Tibial artery (tissue), 4 donors: ENCODE results near the gene AMDHD1.

Experiments used
- DNase-seq, 2 donors: peaks; one replicate each; pipeline ENCODE4 v3.0.0-alpha.2; 2019
- H3K27ac ChIP-seq, 2 donors: fragments of 200-600 bp; sonication (generic) in 1 of 2; 1 replicate in 1 of 2; 2 replicates in 1 of 2; pipeline ENCODE4 v1.5.1; 2018 to 2019; ENCODE audit warnings: mild to moderate bottlenecking in 1 of 2
- H3K27me3 ChIP-seq, 2 donors: fragments of 200-600 bp; sonication (generic) in 1 of 2; one replicate each; pipeline versions ENCODE4 v1.5.1 to v1.6.0; 2016 to 2019
- H3K36me3 ChIP-seq, 3 donors: fragments of 200-600 bp; sonication (generic) in 2 of 3; one replicate each; pipeline ENCODE4 v1.5.1; 2016 to 2019; ENCODE audit warnings: mild to moderate bottlenecking in 2 of 3
- H3K4me1 ChIP-seq, 4 donors: fragments of 200-600 bp; sonication (generic) in 2 of 4; 1 replicate in 3 of 4; 2 replicates in 1 of 4; pipeline ENCODE4 v1.5.1; 2016 to 2019
- H3K4me3 ChIP-seq, 2 donors: fragments of 200-600 bp; sonication (generic) in 1 of 2; 1 replicate in 1 of 2; 2 replicates in 1 of 2; pipeline ENCODE4 v1.5.1; 2018 to 2019; ENCODE audit warnings: mild to moderate bottlenecking in 2 of 2
- H3K9me3 ChIP-seq, 3 donors: fragments of 200-600 bp; sonication (generic) in 1 of 3; one replicate each; pipeline ENCODE4 v1.5.1; 2016 to 2019
- CTCF ChIP-seq, 2 experiments: fragments of 200-600 bp in 1 of 2; fragments of 450-650 bp in 1 of 2; IDR thresholded peaks; one replicate each; pipeline ENCODE4 v1.5.1; 2017 to 2019; ENCODE audit warnings: antibody characterized with exemption in 2 of 2, mild to moderate bottlenecking in 1 of 2, moderate library complexity in 1 of 2
- intact Hi-C: fragments of 100-400 bp; cut with DNase I; formaldehyde crosslinking; loops from one replicate; pipeline ENCODE4 v1.15.0; 2023; ENCODE audit warnings: low total_unique reads

The AMDHD1 gene

GRCh38 chr12:95989504-95990123, 46.5 kb downstream of the AMDHD1 start:
- TF ChIP-seq CTCF (IDR thresholded peaks at IDR 0.05), result no peak
- Histone ChIP-seq H3K4me3 (no peak overlapping the region), H3K4me1 (no peaks in the 10 kb centered on the region), H3K27ac (no peak overlapping the region), H3K27me3 (no peaks in the 10 kb centered on the region), H3K9me3 (no peaks in the 10 kb centered on the region), H3K36me3 (no peaks in the 10 kb centered on the region)
- no peak for DNase-seq
- intact Hi-C loops, result loop anchor here (10.0 kb wide), 1 partner anchor 415 kb away; no protein-coding TSS in a partner anchor

DNA sequence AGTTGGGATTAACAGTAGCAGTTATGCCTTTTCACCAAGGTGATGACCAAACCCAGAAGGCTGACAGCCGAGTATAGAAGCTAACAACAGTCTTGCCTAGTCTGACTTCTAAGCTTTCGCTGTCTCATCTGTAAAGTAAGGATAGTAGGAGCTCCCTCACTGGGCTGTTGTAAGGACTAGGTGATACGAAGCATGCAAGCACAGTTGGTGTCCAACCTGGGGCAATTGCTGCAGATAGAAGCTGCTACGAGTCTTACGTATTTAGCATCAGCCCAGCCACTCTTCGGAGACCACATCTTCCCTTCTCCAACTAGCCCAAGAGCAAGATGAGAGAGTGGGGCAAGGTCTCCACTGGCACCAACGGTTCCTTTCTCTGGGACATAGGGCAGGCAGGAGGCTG, 47.0 kb downstream of the AMDHD1 start:
- H3K4me3 ChIP-seq, result no peak overlapping the region
- TF ChIP-seq CTCF (IDR thresholded peaks at IDR 0.05), result no peak
- no peak overlapping the region for H3K27ac ChIP-seq
- no peak for DNase-seq
- H3K36me3 ChIP-seq, result no peaks in the 10 kb centered on the region
- H3K9me3 ChIP-seq, result no peaks in the 10 kb centered on the region
- intact Hi-C loops, result loop anchor here (10.0 kb wide), 1 partner anchor 415 kb away; no protein-coding TSS in a partner anchor
- no peaks in the 10 kb centered on the region for H3K4me1 ChIP-seq
- no peaks in the 10 kb centered on the region for H3K27me3 ChIP-seq

GRCh38 chr12:95993907-95994306, 50.8 kb downstream of the AMDHD1 start:
- DNase-seq, result no peak
- H3K27ac ChIP-seq, result no peak overlapping the region

GRCh38 chr12:95994476-95994875, 51.3 kb downstream of the AMDHD1 start:
- Histone ChIP-seq H3K4me1 (peaks cover 0 to 8% (median 6%) of the 10 kb centered on the region in 4 donors), H3K36me3 (no peaks in the 10 kb centered on the region), H3K27me3 (no peaks in the 10 kb centered on the region), H3K27ac (no peak overlapping the region), H3K9me3 (no peaks in the 10 kb centered on the region), H3K4me3 (no peak overlapping the region)
- TF ChIP-seq CTCF (IDR thresholded peaks at IDR 0.05), result no peak
- intact Hi-C loops, result loop anchor here (10.0 kb wide), 1 partner anchor 420 kb away; no protein-coding TSS in a partner anchor
- DNase-seq, result no peak

More at GRCh38 chr12:95993907-95994306, 50.8 kb downstream of the AMDHD1 start:
- Histone ChIP-seq H3K27me3 (no peaks in the 10 kb centered on the region), H3K4me3 (no peak overlapping the region), H3K4me1 (peaks cover 0 to 2% (median 1%) of the 10 kb centered on the region in 4 donors), H3K9me3 (no peaks in the 10 kb centered on the region), H3K36me3 (no peaks in the 10 kb centered on the region)
- intact Hi-C loops, result loop anchor here (10.0 kb wide), 1 partner anchor 419 kb away; no protein-coding TSS in a partner anchor
- no peak for TF ChIP-seq CTCF (IDR thresholded peaks at IDR 0.05)

DNA sequence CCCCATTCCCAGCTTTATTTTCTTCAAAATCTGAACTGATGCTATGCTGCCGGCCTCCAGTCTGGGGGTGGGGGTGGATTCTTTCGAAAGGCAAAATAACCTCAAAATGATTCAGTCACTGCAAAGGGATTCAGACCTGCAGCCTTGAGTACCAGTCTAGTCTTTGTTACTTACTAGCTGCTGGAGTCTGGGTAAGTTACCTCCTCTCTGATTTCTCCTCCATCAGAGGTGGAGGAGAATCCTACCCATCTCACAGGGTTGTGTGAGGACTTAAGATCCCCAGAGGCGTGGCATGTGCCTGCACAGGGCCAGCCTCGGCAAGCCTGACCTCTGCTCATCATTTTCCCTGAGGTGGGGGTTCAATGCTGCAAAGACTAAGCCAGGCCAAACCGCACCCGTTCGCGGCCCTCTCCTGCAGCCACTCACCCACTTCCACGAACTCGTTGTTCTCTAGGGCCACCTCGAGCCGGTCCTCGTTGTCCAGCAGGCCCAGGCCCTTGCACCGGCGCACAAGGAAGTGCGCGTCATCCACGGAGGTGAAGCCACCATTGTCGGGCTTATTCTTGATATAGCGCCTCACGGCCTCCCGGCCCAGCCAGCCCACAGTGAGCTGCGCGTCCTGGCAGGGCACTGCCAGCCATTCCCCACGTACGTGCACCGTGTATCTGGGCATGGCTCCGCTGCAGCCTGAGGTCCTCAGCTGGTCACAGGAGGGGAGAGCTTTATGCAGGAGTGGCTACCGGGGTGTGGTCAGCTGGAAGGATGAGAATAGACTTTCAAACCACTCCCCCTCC, 52.3 kb downstream of the AMDHD1 start:
- intact Hi-C loops, result loop anchor here (10.0 kb wide), 1 partner anchor 421 kb away; no protein-coding TSS in a partner anchor
- no peak overlapping the region for H3K4me3 ChIP-seq

More for the DNA sequence above, 52.3 kb downstream of the AMDHD1 start:
- TF ChIP-seq CTCF (IDR thresholded peaks at IDR 0.05), result no peak
- Histone ChIP-seq H3K27ac (no peak overlapping the region), H3K9me3 (no peaks in the 10 kb centered on the region), H3K4me1 (peaks cover 0 to 8% (median 7%) of the 10 kb centered on the region in 4 donors), H3K36me3 (no peaks in the 10 kb centered on the region), H3K27me3 (no peaks in the 10 kb centered on the region)
- DNase-seq, result no peak
